SIG-M5 (cell line): Measurements from ENCODE around the gene HIPK3.
"Not testable (repeated sequence)": the region's sequence is repeated elsewhere in the genome, so short reads cannot be mapped to it uniquely, and the experiment has no call there.

ENCODE experiments used
- DNase-seq: peaks from one replicate; lab custom pipeline; 2025; lab: John Stamatoyannopoulos, UW

The HIPK3 gene

DNA sequence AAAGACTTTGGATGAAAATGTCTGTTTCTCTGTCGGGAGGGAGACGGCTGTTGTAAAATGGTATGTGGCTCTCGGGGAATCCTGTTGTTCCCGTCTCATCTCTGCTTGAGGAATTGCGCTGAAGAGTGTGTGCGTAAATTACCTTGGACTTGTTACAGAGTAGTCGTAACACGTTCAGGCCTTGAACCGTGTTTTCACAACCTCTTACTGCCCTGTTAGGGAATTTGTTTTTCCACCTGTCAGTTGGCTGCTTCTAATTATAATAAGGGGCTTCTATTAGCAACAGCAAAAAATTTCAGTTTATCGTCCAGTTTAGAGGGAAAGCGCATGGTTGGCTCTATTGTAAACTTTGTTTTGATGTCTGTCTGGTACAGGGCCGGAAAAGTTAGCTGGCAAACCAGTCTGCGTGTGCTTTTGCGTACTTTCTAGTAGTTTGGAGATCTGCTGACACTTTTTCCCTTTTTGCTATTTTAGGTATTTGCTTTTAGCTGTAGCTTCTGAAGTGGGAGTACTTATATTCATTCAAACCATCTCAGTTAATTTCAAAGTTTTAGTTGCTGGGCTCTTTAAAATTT, 1.5 kb downstream of the HIPK3 start:
- DNase-seq: no peak

- DNase-seq: no peak
Observed at GRCh38 chr11:33259869-33260268, 2.7 kb downstream of the HIPK3 start.

DNA sequence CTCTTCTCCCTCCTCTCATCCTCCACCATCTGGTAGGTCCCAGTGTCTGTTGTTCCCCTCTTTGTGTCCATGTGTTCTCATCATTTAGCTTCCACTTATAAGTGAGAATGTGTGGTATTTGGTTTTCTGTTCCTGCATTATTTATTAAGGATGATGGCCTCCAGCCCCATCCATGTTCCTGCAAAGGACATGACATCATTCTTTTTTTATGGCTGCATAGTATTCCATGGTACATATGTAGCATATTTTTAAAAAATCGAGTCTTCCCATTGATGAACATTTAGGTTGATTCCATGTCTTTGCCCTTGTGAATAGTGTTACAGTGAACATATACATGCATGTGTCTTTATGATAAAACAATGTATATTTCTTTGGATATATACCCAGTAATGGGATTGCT, 4.2 kb downstream of the HIPK3 start:
- not testable (repeated sequence) for DNase-seq

GRCh38 chr11:33262011-33262645, 4.9 kb downstream of the HIPK3 start:
- DNase-seq: no peak

DNA sequence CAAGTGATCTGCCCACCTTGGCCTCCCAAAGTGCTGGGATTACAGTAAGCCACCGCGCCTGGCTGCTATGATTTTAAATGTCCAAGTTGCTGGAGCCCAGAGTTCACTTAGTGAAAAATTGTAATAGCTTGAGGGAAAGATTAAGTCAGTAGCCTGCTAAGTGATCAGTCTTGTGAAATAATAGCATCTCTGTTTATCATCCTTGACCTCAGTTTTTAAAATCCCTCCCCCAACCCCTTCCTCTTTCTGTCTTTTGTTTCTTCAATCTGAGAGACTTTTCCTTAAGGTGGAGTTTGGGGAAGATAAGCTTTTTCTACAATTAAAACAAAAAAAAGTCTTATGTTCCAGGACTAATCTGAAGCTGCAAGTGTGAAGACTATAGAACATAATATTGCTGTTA, 6.4 kb downstream of the HIPK3 start:
- DNase-seq: no peak

GRCh38 chr11:33264926-33265325, 7.7 kb downstream of the HIPK3 start:
- no peak for DNase-seq

GRCh38 chr11:33266393-33267215, 9.4 kb downstream of the HIPK3 start:
- no peak for DNase-seq

DNA sequence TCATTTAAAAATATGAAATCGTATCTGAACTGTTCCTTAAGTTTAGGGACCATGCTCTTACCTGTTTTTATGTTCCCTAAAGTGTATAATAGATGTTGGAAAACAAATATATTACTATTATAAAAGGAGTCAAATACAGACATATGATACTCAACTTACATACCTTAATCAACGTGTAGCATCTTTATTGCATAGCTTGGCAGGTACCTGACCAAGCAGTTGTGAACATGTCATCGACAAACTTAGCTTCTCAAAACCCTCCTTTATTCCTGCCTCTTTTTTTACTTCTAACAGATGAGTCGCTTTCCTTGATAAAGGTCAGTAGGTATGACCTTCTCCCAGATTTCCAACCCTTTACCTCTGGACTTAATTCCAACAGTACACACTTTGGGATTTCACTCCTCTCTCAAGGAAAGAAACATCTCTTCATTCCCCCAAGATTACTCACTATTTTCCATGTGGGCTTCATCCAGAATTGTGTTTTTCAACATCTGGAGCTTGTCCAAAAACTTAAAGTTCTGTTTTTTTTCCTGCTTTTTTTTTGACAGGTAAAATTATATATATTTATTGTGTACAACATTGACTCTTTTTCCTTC, 11.9 kb downstream of the HIPK3 start:
- no peak for DNase-seq

DNA sequence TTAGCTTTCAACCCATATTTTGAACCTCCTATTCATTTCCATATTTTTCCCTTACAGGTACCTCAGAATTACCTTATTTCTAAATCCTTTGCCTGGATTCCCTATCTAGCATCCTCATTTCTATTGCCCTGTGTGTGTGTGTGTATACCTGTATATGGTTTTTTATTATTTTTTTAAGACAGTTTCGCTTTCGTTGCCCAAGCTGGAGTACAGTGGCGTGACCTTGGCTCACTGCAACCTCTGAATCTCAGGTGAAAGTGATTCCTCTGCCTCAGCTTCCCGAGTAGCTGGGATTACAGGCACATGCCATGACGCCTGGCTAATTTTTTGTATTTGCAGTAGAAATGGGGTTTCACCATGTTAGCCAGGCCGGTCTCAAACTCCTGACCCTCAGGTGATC, 12.6 kb downstream of the HIPK3 start:
- no peak for DNase-seq

DNA sequence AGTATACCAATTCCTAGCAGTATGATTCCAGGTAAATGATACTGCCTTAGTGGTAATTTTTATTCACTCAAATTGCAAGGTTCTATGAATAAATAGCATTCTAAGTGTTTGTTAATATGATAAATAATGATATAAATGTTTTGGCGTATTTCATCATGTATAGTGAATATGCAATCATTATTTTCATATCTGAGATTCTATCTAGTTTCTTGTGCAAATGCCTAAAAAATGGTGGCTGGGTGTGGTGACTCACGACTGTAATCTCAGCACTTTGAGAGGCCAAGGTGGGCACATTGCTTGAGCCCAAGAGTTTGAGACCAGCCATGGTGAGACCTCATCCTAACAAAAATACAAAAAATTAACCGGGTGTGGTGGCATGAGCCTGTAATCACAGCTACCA, 13.9 kb downstream of the HIPK3 start:
- no peak for DNase-seq

DNA sequence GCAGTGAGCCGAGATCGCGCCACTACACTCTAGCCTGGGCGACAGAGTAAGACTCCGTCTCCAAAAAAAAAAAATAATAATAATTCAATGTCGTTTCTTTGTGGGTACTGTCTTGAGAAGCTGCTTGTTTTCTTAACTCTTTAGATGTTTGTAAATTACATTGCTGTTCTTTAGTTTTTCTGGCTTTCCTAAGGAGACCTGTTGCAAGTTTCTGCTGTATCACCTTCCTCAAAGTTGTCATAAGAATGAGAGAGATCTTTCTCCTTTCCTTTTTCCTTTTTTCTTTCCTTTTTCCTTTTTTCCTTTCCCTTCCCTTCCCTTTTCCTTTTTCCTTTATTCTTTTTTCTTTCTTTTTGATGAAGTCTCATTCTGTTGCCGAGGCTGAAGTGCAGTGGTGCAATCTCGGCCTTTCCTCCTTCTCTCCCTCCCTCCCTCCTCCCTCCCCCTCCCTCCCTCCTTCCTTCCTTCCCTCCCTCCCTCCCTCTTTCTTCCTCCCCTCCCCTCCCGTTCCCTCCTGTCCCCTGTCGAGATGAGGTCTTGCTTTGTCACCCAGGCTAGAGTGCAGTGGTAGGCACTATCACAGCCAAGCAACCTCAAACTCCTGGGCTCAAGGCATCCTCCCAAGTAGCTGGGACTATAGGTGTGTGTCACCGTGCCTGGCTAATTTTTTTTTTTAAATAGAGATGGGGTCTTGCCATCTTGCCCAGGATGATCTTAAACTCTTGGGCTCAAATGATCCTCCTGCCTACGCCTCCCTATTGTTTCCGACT, 15.3 kb downstream of the HIPK3 start:
- DNase-seq: no peak

DNA sequence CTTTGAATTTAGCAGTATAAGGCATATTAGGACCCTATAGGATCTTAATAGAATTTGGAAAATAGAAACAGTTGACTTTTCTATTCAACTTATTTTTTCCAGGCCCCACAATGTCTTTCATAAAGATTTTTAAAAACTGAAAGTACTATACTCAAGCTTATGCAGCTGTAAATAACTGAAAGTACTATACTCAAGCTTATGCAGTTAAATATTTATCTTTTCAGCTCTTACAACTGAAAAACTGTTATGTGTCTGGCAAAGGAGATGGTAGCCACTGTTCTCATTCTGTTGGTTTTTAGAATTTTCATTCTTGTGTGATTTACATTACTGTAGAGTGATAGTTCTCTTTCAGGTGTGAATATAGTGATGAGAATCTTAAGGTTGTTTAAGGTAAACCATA, 16.5 kb downstream of the HIPK3 start:
- DNase-seq: no peak

DNA sequence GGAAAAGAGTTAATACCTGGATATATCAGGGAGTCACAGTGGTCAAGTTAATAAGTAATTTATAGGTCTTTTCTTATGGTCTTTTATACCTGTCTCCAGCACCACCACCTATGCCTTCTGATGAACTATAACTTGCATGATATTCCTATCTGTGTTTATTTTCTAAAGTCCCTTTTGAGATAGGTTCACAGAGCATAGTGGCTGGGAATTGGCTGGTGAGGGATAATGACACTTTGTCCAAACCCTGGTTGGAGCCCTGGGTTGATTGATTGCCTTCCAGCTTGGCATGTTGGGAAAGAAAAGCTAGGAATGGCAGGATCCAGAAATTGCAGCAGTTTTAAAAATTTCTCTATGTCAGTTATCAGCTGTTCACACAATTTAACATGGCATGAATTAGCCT, 23.2 kb downstream of the HIPK3 start:
- DNase-seq: no peak

- DNase-seq: no peak
Observed at GRCh38 chr11:33281758-33282157, 24.6 kb downstream of the HIPK3 start.

DNA sequence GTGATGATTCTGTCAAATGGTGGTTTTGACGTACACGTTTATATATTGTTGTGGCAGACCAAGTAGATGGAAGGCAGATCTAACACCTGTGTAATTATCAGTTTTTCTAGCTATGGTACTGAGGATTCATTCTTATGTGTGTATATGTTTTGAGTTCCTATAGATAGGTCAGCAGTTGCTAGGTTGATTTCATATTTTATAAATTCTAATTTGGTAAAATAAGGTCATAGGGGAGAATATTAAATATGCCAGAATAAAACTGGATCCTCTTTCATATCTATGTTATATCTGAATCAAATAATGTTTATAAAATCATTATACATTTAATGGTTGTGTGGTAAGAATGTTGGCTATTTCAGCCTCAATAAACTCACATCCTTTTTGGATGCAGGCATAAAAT, 27.6 kb downstream of the HIPK3 start:
- no peak for DNase-seq

GRCh38 chr11:33290319-33290718, 33.1 kb downstream of the HIPK3 start:
- DNase-seq: no peak

DNA sequence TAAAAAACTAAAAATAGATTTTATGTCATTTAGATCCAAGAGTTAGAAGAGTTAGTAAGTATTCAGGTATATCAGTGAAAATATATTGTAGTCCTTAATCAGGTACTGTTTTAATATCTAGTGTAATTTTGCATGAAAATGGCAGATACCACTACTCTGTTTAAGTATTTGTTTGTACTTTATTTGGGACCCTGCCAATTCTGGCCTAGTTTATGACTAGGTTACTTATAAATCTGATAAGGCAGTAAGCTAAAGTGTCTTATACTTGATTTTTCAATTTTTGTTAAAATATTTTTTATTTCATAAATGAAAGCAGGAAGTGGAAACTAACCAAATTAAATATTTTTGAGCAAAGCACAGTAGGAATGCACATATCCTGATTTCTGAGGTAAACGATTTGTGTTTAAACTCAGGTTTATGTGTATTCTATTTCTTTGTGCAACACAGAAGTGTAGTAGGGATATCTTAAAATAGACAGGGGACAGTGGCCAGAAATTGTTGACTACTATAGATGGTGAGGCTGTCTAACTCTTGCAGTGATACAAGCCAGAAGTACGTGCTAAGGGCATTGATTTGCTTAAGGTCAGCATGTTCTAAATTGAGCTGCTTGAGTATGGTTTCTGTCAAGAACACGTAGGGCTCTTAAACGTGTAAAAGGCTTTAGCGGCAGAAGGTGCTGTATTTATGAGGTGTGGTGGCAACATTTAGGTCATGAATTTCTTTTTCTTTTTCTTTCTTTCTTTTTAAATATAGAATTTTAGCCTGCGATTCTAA, 34.0 kb downstream of the HIPK3 start:
- DNase-seq: no peak

- DNase-seq: no peak
Observed at GRCh38 chr11:33292311-33292710, 35.1 kb downstream of the HIPK3 start.

DNA sequence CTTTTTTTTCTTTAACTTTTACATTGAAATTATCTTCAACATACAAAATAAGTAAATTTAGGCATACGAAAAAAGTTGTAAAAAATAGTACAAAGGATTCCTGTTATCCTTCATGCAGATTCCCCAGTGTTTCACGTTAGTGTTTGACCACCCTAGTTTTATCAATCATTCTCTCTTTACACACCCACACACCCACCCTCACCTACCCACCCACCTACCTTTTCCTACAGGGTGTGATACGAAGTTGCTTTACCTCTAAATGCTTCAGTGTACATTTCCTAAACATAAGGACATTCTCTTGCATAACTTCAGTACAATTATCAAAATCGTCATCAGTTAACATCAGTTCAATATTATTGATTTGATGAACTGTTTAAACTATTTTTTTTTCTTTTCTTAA, 37.0 kb downstream of the HIPK3 start:
- no peak for DNase-seq

- no peak for DNase-seq
Observed at GRCh38 chr11:33294797-33295196, 37.6 kb downstream of the HIPK3 start.

- DNase-seq: no peak
Observed at GRCh38 chr11:33296695-33297094, 39.5 kb downstream of the HIPK3 start.
